WERI-Rb-1 (cell line): ENCODE data around the gene HDAC4.

Experiments used
- DNase-seq: peaks from one replicate; pipeline ENCODE4 v3.0.0-alpha.2; 2020
- H3K27ac ChIP-seq: fragments of 250-450 bp; sonication (Bioruptor Pico); 2 replicates; pipeline ENCODE4 v1.5.1; 2020; ENCODE audit warnings: mild to moderate bottlenecking, moderate library complexity
- H3K27me3 ChIP-seq: fragments of 250-450 bp; sonication (Bioruptor Pico); 2 replicates; pipeline ENCODE4 v1.5.1; 2021; ENCODE audit warnings: mild to moderate bottlenecking, low read depth, moderate library complexity; ENCODE audit not compliant: insufficient read depth, severe bottlenecking
- H3K36me3 ChIP-seq: fragments of 250-450 bp; sonication (Bioruptor Pico); 2 replicates; pipeline ENCODE4 v1.5.1; 2020; ENCODE audit warnings: mild to moderate bottlenecking, moderate library complexity
- H3K4me3 ChIP-seq: 2 replicates; pipeline ENCODE4 v1.5.1; 2011; ENCODE audit warnings: low read depth, mild to moderate bottlenecking, control low read depth, low read length
- H3K9me3 ChIP-seq: fragments of 250-450 bp; sonication (Bioruptor Pico); 2 replicates; pipeline ENCODE4 v1.5.1; 2021; ENCODE audit warnings: mild to moderate bottlenecking, moderate library complexity; ENCODE audit not compliant: severe bottlenecking
- CTCF ChIP-seq: IDR thresholded peaks from 2 replicates; pipeline ENCODE4 v1.5.1; 2011; ENCODE audit warnings: low read depth, mild to moderate bottlenecking, control low read depth, inconsistent platforms, low read length

HDAC4 gene

GRCh38 chr2:239247401-239248245, 153.2 kb downstream of the HDAC4 start:
- Histone ChIP-seq H3K9me3 (no peaks in the 10 kb centered on the region), H3K27me3 (no peaks in the 10 kb centered on the region), H3K4me3 (no peak overlapping the region), H3K27ac (no peak overlapping the region), H3K36me3 (no peaks in the 10 kb centered on the region)
- no peak for DNase-seq
- no peak for TF ChIP-seq CTCF

GRCh38 chr2:239246723-239247122, 154.1 kb downstream of the HDAC4 start:
- Histone ChIP-seq H3K27ac (no peak overlapping the region), H3K9me3 (no peaks in the 10 kb centered on the region), H3K27me3 (no peaks in the 10 kb centered on the region), H3K36me3 (no peaks in the 10 kb centered on the region), H3K4me3 (no peak overlapping the region)
- TF ChIP-seq CTCF: no peak
- DNase-seq: no peak

GRCh38 chr2:239245872-239246721, 154.7 kb downstream of the HDAC4 start:
- Histone ChIP-seq H3K36me3 (no peaks in the 10 kb centered on the region), H3K4me3 (no peak overlapping the region), H3K27ac (no peak overlapping the region), H3K9me3 (no peaks in the 10 kb centered on the region), H3K27me3 (no peaks in the 10 kb centered on the region)
- no peak for DNase-seq
- TF ChIP-seq CTCF: no peak

- no peak overlapping the region for H3K4me3 ChIP-seq
- H3K27me3 ChIP-seq: no peaks in the 10 kb centered on the region
- H3K27ac ChIP-seq: no peak overlapping the region
- TF ChIP-seq CTCF: no peak
- DNase-seq: no peak
- H3K9me3 ChIP-seq: no peaks in the 10 kb centered on the region
- H3K36me3 ChIP-seq: no peaks in the 10 kb centered on the region
Observed at GRCh38 chr2:239245107-239245506, 155.7 kb downstream of the HDAC4 start.

- no peak overlapping the region for H3K27ac ChIP-seq
- no peaks in the 10 kb centered on the region for H3K36me3 ChIP-seq
- H3K4me3 ChIP-seq: no peak overlapping the region
- no peaks in the 10 kb centered on the region for H3K9me3 ChIP-seq
- no peaks in the 10 kb centered on the region for H3K27me3 ChIP-seq
- no peak for DNase-seq
- no peak for TF ChIP-seq CTCF
Observed at GRCh38 chr2:239244625-239245024, 156.2 kb downstream of the HDAC4 start.
